ENCODE data around the gene EPC1. TPM values are rescaled to one million over a fixed set of nuclear protein-coding genes. Genes with fewer than 3 reads are reported as not detected.
"Not testable (repeated sequence)": the region's sequence is repeated elsewhere in the genome, so short reads cannot be mapped to it uniquely, and the experiment has no call there.

The EPC1 gene
- total and polyA plus RNA-seq, 2 donors from 2014 or later: 12.3 to 42.6 TPM

- intact Hi-C loops (cut with DNase I): no loop called here
- Histone ChIP-seq H3K4me1 (ENCODE audit: control insufficient read depth in 2 of 3, insufficient read depth in 2 of 3, low read depth in 1 of 3, low read length in 3 of 3) (no peaks in the 10 kb centered on the region), H3K4me3 (ENCODE audit: low read length in 3 of 3) (no peak overlapping the region), H3K36me3 (ENCODE audit: control insufficient read depth in 2 of 3, insufficient read depth in 3 of 3, low read length in 3 of 3) (peaks cover 0 to 2% (median 0%) of the 10 kb centered on the region in 3 donors), H3K27me3 (ENCODE audit: control insufficient read depth, insufficient read depth, low read length) (no peaks in the 10 kb centered on the region), H3K9me3 (ENCODE audit: control insufficient read depth in 2 of 3, insufficient read depth in 1 of 3, low read length in 3 of 3) (peaks cover 0 to 2% (median 0%) of the 10 kb centered on the region in 3 donors), H3K9ac (ENCODE audit: low read length in 3 of 3) (no peak overlapping the region), H3K27ac (ENCODE audit: low read depth in 2 of 2, low read length in 2 of 2) (no peak overlapping the region)
- TF ChIP-seq, protein P1, sequence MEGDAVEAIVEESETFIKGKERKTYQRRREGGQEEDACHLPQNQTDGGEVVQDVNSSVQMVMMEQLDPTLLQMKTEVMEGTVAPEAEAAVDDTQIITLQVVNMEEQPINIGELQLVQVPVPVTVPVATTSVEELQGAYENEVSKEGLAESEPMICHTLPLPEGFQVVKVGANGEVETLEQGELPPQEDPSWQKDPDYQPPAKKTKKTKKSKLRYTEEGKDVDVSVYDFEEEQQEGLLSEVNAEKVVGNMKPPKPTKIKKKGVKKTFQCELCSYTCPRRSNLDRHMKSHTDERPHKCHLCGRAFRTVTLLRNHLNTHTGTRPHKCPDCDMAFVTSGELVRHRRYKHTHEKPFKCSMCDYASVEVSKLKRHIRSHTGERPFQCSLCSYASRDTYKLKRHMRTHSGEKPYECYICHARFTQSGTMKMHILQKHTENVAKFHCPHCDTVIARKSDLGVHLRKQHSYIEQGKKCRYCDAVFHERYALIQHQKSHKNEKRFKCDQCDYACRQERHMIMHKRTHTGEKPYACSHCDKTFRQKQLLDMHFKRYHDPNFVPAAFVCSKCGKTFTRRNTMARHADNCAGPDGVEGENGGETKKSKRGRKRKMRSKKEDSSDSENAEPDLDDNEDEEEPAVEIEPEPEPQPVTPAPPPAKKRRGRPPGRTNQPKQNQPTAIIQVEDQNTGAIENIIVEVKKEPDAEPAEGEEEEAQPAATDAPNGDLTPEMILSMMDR (IDR thresholded peaks at IDR 0.05; ENCODE audit: borderline replicate concordance, extremely low read depth, insufficient read depth): no peak
- DNase-seq (no peak), FAIRE-seq (no peak)
These were observed 13.3 kb upstream of the EPC1 start for GRCh38 chr10:32360241-32360640.

DNA sequence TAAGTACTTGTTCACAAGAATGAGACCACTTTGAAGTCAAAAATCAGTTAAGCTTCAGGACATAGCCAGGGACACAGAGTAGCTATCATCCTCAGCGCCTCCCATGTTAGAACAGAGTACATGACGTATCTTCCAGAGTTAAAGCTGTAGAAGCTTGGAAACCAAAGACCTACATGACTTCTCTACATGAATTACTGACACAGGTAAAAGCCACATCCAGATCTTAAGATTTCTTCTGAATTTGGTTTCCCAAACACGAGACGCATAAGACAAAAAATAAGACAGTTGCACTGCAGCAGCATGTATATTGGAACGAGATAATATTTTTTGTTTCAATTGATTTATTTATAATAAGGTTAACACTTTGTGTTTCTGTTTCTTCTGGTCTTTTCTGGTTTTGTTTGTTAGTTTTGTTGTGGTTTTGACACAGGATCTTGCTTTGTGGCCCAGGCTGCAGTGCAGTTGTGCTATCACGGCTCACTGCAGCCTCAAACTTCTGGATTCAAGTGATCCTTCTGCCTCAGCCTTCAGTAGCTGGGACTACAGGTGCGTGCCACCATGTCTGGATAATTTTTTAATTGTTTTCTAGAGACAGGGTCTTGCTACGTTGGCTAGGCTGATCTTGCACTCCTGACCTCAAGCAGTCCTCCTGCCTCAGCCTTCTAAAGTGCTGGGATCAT, 10.2 kb upstream of the EPC1 start:
- TF ChIP-seq, protein P1 (IDR thresholded peaks at IDR 0.05; ENCODE audit: borderline replicate concordance, extremely low read depth, insufficient read depth): no peak
- no peaks in the 10 kb centered on the region for H3K27me3 ChIP-seq (ENCODE audit: control insufficient read depth, insufficient read depth, low read length)
- H3K4me1 ChIP-seq (ENCODE audit: control insufficient read depth in 2 of 3, insufficient read depth in 2 of 3, low read depth in 1 of 3, low read length in 3 of 3): no peaks in the 10 kb centered on the region
- H3K27ac ChIP-seq (ENCODE audit: low read depth in 2 of 2, low read length in 2 of 2): no peak overlapping the region
- H3K4me3 ChIP-seq (ENCODE audit: low read length in 3 of 3): no peak overlapping the region
- H3K36me3 ChIP-seq (ENCODE audit: control insufficient read depth in 2 of 3, insufficient read depth in 3 of 3, low read length in 3 of 3): peaks cover 0 to 2% (median 0%) of the 10 kb centered on the region in 3 donors
- FAIRE-seq: no peak
- intact Hi-C loops (cut with DNase I): no loop called here
- peaks cover 0 to 2% (median 0%) of the 10 kb centered on the region in 3 donors for H3K9me3 ChIP-seq (ENCODE audit: control insufficient read depth in 2 of 3, insufficient read depth in 1 of 3, low read length in 3 of 3)
- H3K9ac ChIP-seq (ENCODE audit: low read length in 3 of 3): no peak overlapping the region
- DNase-seq: no peak

- DNase-seq; FAIRE-seq; H3K36me3 ChIP-seq (ENCODE audit: control insufficient read depth in 2 of 3, insufficient read depth in 3 of 3, low read length in 3 of 3); H3K9me3 ChIP-seq (ENCODE audit: control insufficient read depth in 2 of 3, insufficient read depth in 1 of 3, low read length in 3 of 3); H3K9ac ChIP-seq (ENCODE audit: low read length in 3 of 3); H3K4me3 ChIP-seq (ENCODE audit: low read length in 3 of 3); H3K4me1 ChIP-seq (ENCODE audit: control insufficient read depth in 2 of 3, insufficient read depth in 2 of 3, low read depth in 1 of 3, low read length in 3 of 3); H3K27me3 ChIP-seq (ENCODE audit: control insufficient read depth, insufficient read depth, low read length); H3K27ac ChIP-seq (ENCODE audit: low read depth in 2 of 2, low read length in 2 of 2); intact Hi-C loops (cut with DNase I): not testable (repeated sequence)
These were observed 7.7 kb upstream of the EPC1 start for GRCh38 chr10:32354690-32355089.

GRCh38 chr10:32350811-32351350, 3.9 kb upstream of the EPC1 start:
- no peak overlapping the region for H3K27ac ChIP-seq (ENCODE audit: low read depth in 2 of 2, low read length in 2 of 2)
- H3K9me3 ChIP-seq (ENCODE audit: control insufficient read depth in 2 of 3, insufficient read depth in 1 of 3, low read length in 3 of 3): no peaks in the 10 kb centered on the region
- no peak overlapping the region for H3K4me3 ChIP-seq (ENCODE audit: low read length in 3 of 3)
- peaks cover 0 to 8% (median 7%) of the 10 kb centered on the region in 3 donors for H3K4me1 ChIP-seq (ENCODE audit: control insufficient read depth in 2 of 3, insufficient read depth in 2 of 3, low read depth in 1 of 3, low read length in 3 of 3)
- FAIRE-seq (no peak), DNase-seq (no peak)
- TF ChIP-seq, protein P1 (IDR thresholded peaks at IDR 0.05; ENCODE audit: borderline replicate concordance, extremely low read depth, insufficient read depth): no peak
- H3K9ac ChIP-seq (ENCODE audit: low read length in 3 of 3): no peak overlapping the region
- intact Hi-C loops (cut with DNase I): no loop called here
- no peaks in the 10 kb centered on the region for H3K36me3 ChIP-seq (ENCODE audit: control insufficient read depth in 2 of 3, insufficient read depth in 3 of 3, low read length in 3 of 3)
- no peaks in the 10 kb centered on the region for H3K27me3 ChIP-seq (ENCODE audit: control insufficient read depth, insufficient read depth, low read length)

Measured in kidney (tissue), 14 donors.